DND-41 (cell line): Measurements from ENCODE around the gene GFAP.

Experiments used
- CTCF ChIP-seq: IDR thresholded peaks from 2 replicates; pipeline ENCODE4 v1.5.1; 2012; ENCODE audit warnings: borderline replicate concordance, low read length, moderate library complexity, mild to moderate bottlenecking; ENCODE audit not compliant: poor library complexity, severe bottlenecking; ENCODE audit errors: extremely low read depth
- EZH2 ChIP-seq: IDR thresholded peaks from 3 replicates; pipeline ENCODE4 v1.6.1; 2012; ENCODE audit warnings: borderline replicate concordance, low read depth, mild to moderate bottlenecking, moderate library complexity, low read length, inconsistent platforms; ENCODE audit not compliant: severe bottlenecking

GRCh38 chr17:44906763-44907728 lies 8.3 kb downstream of the GFAP start:
- TF ChIP-seq CTCF = no peak
- TF ChIP-seq EZH2 = no peak
